IPS-18a (cell line): ENCODE results near the gene CDC42BPA.

ENCODE experiments used
- H3K27ac ChIP-seq: one replicate; pipeline ENCODE4 v1.5.1; 2013; ENCODE audit warnings: low read length
- H3K27me3 ChIP-seq: one replicate; pipeline ENCODE4 v1.6.1; 2013; ENCODE audit warnings: mild to moderate bottlenecking, low read length; ENCODE audit not compliant: control insufficient read depth, insufficient read depth
- H3K36me3 ChIP-seq: one replicate; pipeline ENCODE4 v1.6.1; 2013; ENCODE audit warnings: low read depth, low read length; ENCODE audit not compliant: control insufficient read depth
- H3K4me1 ChIP-seq: one replicate; pipeline ENCODE4 v1.6.1; 2013; ENCODE audit warnings: low read depth, low read length; ENCODE audit not compliant: control insufficient read depth
- H3K4me3 ChIP-seq: one replicate; pipeline ENCODE4 v1.5.1; 2013; ENCODE audit warnings: low read length
- H3K9ac ChIP-seq: one replicate; pipeline ENCODE4 v1.6.1; 2013; ENCODE audit warnings: mild to moderate bottlenecking, low read length, moderate library complexity
- H3K9me3 ChIP-seq: one replicate; pipeline ENCODE4 v1.6.1; 2013; ENCODE audit warnings: low read depth, low read length; ENCODE audit not compliant: control insufficient read depth

Gene CDC42BPA

GRCh38 chr1:226983992-226984364 is 334.3 kb downstream of the CDC42BPA start:
- H3K9ac ChIP-seq, result no peak overlapping the region
- H3K36me3 ChIP-seq, result peaks cover 8% of the 10 kb centered on the region
- H3K27ac ChIP-seq, result no peak overlapping the region
- H3K4me3 ChIP-seq, result no peak overlapping the region
- no peaks in the 10 kb centered on the region for H3K9me3 ChIP-seq
- no peaks in the 10 kb centered on the region for H3K27me3 ChIP-seq
- peaks cover 7% of the 10 kb centered on the region for H3K4me1 ChIP-seq

- H3K4me3 ChIP-seq, result no peak overlapping the region
- H3K27ac ChIP-seq, result no peak overlapping the region
- no peak overlapping the region for H3K9ac ChIP-seq
- H3K9me3 ChIP-seq, result no peaks in the 10 kb centered on the region
- no peaks in the 10 kb centered on the region for H3K27me3 ChIP-seq
- peaks cover 3% of the 10 kb centered on the region for H3K4me1 ChIP-seq
- peaks cover 8% of the 10 kb centered on the region for H3K36me3 ChIP-seq
Observed at GRCh38 chr1:226983247-226983991, 334.9 kb downstream of the CDC42BPA start.

- H3K9ac ChIP-seq, result no peak overlapping the region
- no peaks in the 10 kb centered on the region for H3K9me3 ChIP-seq
- no peak overlapping the region for H3K27ac ChIP-seq
- H3K4me3 ChIP-seq, result no peak overlapping the region
- peaks cover 8% of the 10 kb centered on the region for H3K36me3 ChIP-seq
- no peaks in the 10 kb centered on the region for H3K27me3 ChIP-seq
- no peaks in the 10 kb centered on the region for H3K4me1 ChIP-seq
Observed at GRCh38 chr1:226982451-226983177, 335.7 kb downstream of the CDC42BPA start.

- no peak overlapping the region for H3K4me3 ChIP-seq
- H3K9ac ChIP-seq, result no peak overlapping the region
- H3K27me3 ChIP-seq, result no peaks in the 10 kb centered on the region
- no peak overlapping the region for H3K27ac ChIP-seq
- H3K36me3 ChIP-seq, result peaks cover 2% of the 10 kb centered on the region
- no peaks in the 10 kb centered on the region for H3K9me3 ChIP-seq
- no peaks in the 10 kb centered on the region for H3K4me1 ChIP-seq
Observed at GRCh38 chr1:226981838-226982237, 336.5 kb downstream of the CDC42BPA start.

- H3K9ac ChIP-seq, result no peak overlapping the region
- H3K27ac ChIP-seq, result no peak overlapping the region
- no peaks in the 10 kb centered on the region for H3K9me3 ChIP-seq
- no peaks in the 10 kb centered on the region for H3K36me3 ChIP-seq
- no peaks in the 10 kb centered on the region for H3K4me1 ChIP-seq
- no peak overlapping the region for H3K4me3 ChIP-seq
- no peaks in the 10 kb centered on the region for H3K27me3 ChIP-seq
Observed at GRCh38 chr1:226981386-226981817, 336.9 kb downstream of the CDC42BPA start.

- Histone ChIP-seq H3K27ac (no peak overlapping the region), H3K9ac (no peak overlapping the region), H3K4me3 (no peak overlapping the region), H3K9me3 (no peaks in the 10 kb centered on the region), H3K4me1 (no peaks in the 10 kb centered on the region), H3K27me3 (no peaks in the 10 kb centered on the region), H3K36me3 (no peaks in the 10 kb centered on the region)
Observed at GRCh38 chr1:226980565-226981385, 337.5 kb downstream of the CDC42BPA start.

GRCh38 chr1:226980122-226980560 is 338.2 kb downstream of the CDC42BPA start:
- H3K4me1 ChIP-seq, result no peaks in the 10 kb centered on the region
- H3K27me3 ChIP-seq, result no peaks in the 10 kb centered on the region
- H3K4me3 ChIP-seq, result no peak overlapping the region
- H3K27ac ChIP-seq, result no peak overlapping the region
- no peak overlapping the region for H3K9ac ChIP-seq
- no peaks in the 10 kb centered on the region for H3K9me3 ChIP-seq
- H3K36me3 ChIP-seq, result no peaks in the 10 kb centered on the region

- H3K27me3 ChIP-seq, result no peaks in the 10 kb centered on the region
- no peak overlapping the region for H3K9ac ChIP-seq
- no peaks in the 10 kb centered on the region for H3K9me3 ChIP-seq
- no peaks in the 10 kb centered on the region for H3K36me3 ChIP-seq
- H3K27ac ChIP-seq, result no peak overlapping the region
- H3K4me1 ChIP-seq, result no peaks in the 10 kb centered on the region
- no peak overlapping the region for H3K4me3 ChIP-seq
Observed at GRCh38 chr1:226979517-226980121, 338.7 kb downstream of the CDC42BPA start.

GRCh38 chr1:226979115-226979516 is 339.2 kb downstream of the CDC42BPA start:
- no peak overlapping the region for H3K4me3 ChIP-seq
- no peak overlapping the region for H3K27ac ChIP-seq
- H3K27me3 ChIP-seq, result no peaks in the 10 kb centered on the region
- H3K9ac ChIP-seq, result no peak overlapping the region
- H3K36me3 ChIP-seq, result no peaks in the 10 kb centered on the region
- H3K4me1 ChIP-seq, result no peaks in the 10 kb centered on the region
- no peaks in the 10 kb centered on the region for H3K9me3 ChIP-seq

- Histone ChIP-seq H3K9ac (no peak overlapping the region), H3K27ac (no peak overlapping the region), H3K9me3 (no peaks in the 10 kb centered on the region), H3K4me3 (no peak overlapping the region), H3K4me1 (peaks cover 2% of the 10 kb centered on the region), H3K27me3 (no peaks in the 10 kb centered on the region), H3K36me3 (no peaks in the 10 kb centered on the region)
Observed at GRCh38 chr1:226978432-226979114, 339.7 kb downstream of the CDC42BPA start.
